AG08396 (cell line): ENCODE results near the gene CLDN6.

Experiments used
- DNase-seq: peaks from one replicate; pipeline ENCODE4 v3.0.0; 2012; ENCODE audit warnings: low spot score, mixed read lengths

CLDN6 gene

GRCh38 chr16:2970563-2970962 lies 47.4 kb downstream of the CLDN6 start:
- DNase-seq = no peak

- peak; percentile 69 for DNase-seq
Measured at GRCh38 chr16:2969545-2970521, 48.1 kb downstream of the CLDN6 start.

- peak; percentile 98 for DNase-seq
Measured at GRCh38 chr16:2968738-2969544, 49.0 kb downstream of the CLDN6 start, which contains the start of gene PAQR4. PAQR4 (plus strand) TSS chr16:2969348; CDS start chr16:2969675, 327 bp downstream.

GRCh38 chr16:2968368-2968737 lies 49.6 kb downstream of the CLDN6 start:
- DNase-seq = no peak

- DNase-seq = no peak
Measured at GRCh38 chr16:2967721-2968161, 50.2 kb downstream of the CLDN6 start.

- no peak for DNase-seq
Measured at GRCh38 chr16:2967211-2967631, 50.8 kb downstream of the CLDN6 start.

GRCh38 chr16:2966808-2967191 lies 51.2 kb downstream of the CLDN6 start:
- no peak for DNase-seq

GRCh38 chr16:2966043-2966807 lies 51.8 kb downstream of the CLDN6 start:
- DNase-seq = no peak
